Measurements from ENCODE around the gene PEX10. TPM values are rescaled to one million over a fixed set of nuclear protein-coding genes. Genes with fewer than 3 reads are reported as not detected.
A peak's percentile ranks its signal among the peaks of the same experiment; 100 is the strongest.

Gene PEX10
- total and polyA plus RNA-seq, 2 of the 8 experiments (the other 6 are each of a cell fraction or from before 2014, with no cell fraction given): 24.3 to 26.9 TPM

- no peak for TF ChIP-seq GABPA (IDR thresholded peaks at IDR 0.05; ENCODE audit: borderline replicate concordance, insufficient read depth, low read length)
- TF ChIP-seq GTF2F1 (IDR thresholded peaks at IDR 0.05; ENCODE audit: borderline replicate concordance, low read depth, low read length): no peak
- no peak for TF ChIP-seq PHF8 (conservative IDR thresholded peaks at IDR 0.05; ENCODE audit: low read depth, low read length)
- no peak for TF ChIP-seq TAF7 (optimal IDR thresholded peaks at IDR 0.05; ENCODE audit: borderline replicate concordance, low read depth, low read length)
- no peak for TF ChIP-seq RAD21 (IDR thresholded peaks at IDR 0.05 in 1 of 2, conservative IDR thresholded peaks at IDR 0.05 in 1 of 2; ENCODE audit: low read depth in 2 of 2, low read length in 2 of 2)
- no peak for TF ChIP-seq YY1 (IDR thresholded peaks at IDR 0.05; ENCODE audit: low read depth, low read length)
- TF ChIP-seq SRF (IDR thresholded peaks at IDR 0.05; ENCODE audit: low read depth, low read length): no peak
- TF ChIP-seq SP1 (IDR thresholded peaks at IDR 0.05; ENCODE audit: low read depth, low read length): no peak
Measured at GRCh38 chr1:2449636-2450454, 37.5 kb upstream of the PEX10 start.

More at GRCh38 chr1:2449636-2450454, 37.5 kb upstream of the PEX10 start:
- no peak overlapping the region for H3K4me2 ChIP-seq (ENCODE audit: insufficient read depth in 1 of 2, low read depth in 2 of 2, low read length in 2 of 2)
- no peak overlapping the region for H2AK5ac ChIP-seq (ENCODE audit: low read depth, low read length)
- POLR2A ChIA-PET (ENCODE audit: partially characterized antibody): interaction anchor here (0.6 kb wide), 1 partner anchor 1077 kb away, joined by 3 read pairs; no protein-coding TSS in a partner anchor
- H3K79me1 ChIP-seq (ENCODE audit: low read depth, low read length): no peaks in the 10 kb centered on the region
- H3K56ac ChIP-seq (replicated peaks; ENCODE audit: insufficient read length, low read depth, low read length): no peak overlapping the region
- peaks cover 0 to 4% of the 10 kb centered on the region in 2 experiments for H4K20me1 ChIP-seq (replicated peaks in 1 of 2; ENCODE audit: control insufficient read depth in 1 of 2, insufficient read depth in 2 of 2, low read length in 2 of 2)
- H3K4me1 ChIP-seq (replicated peaks in 1 of 4; ENCODE audit: control insufficient read depth in 3 of 4, insufficient read depth in 4 of 4, low read length in 3 of 4): peaks cover 0 to 21% (median 14%) of the 10 kb centered on the region in 4 experiments; a peak in 4 of 7 replicates
- no peak overlapping the region; the same call in 1 of the 2 replicates for H2BK5ac ChIP-seq (ENCODE audit: low read depth, low read length)
- no peak overlapping the region for H3K23ac ChIP-seq (ENCODE audit: insufficient read length)
- no peak overlapping the region for H3K27ac ChIP-seq (ENCODE audit: low read depth, low read length)
- no peak overlapping the region; the same call in 1 of the 2 replicates for H3K18ac ChIP-seq (ENCODE audit: extremely low read depth, low read length)
- H2AFZ ChIP-seq (ENCODE audit: low read length): no peak overlapping the region
- H3K4ac ChIP-seq (replicated peaks; ENCODE audit: insufficient read length, low read depth, low read length): peak overlapping the region; percentile 53
- H3K14ac ChIP-seq (ENCODE audit: insufficient read length): no peak overlapping the region
- CTCF ChIA-PET (ENCODE audit: partially characterized antibody): interaction anchor here (1.1 to 1.9 kb wide), 5 partner anchors 13 to 975 kb away, joined by 3 to 7 read pairs (median 5); no protein-coding TSS in a partner anchor
- peak overlapping the region; percentile 75; the same call in 1 of the 2 replicates for H2BK12ac ChIP-seq (ENCODE audit: low read depth, low read length)
- no peaks in the 10 kb centered on the region for H3K36me3 ChIP-seq (ENCODE audit: control insufficient read depth in 2 of 4, insufficient read depth in 4 of 4, low read length in 3 of 4)
- H3K4me3 ChIP-seq (ENCODE audit: extremely low read depth in 1 of 4, insufficient read depth in 2 of 4, low read depth in 3 of 4, low read length in 4 of 4): no peak overlapping the region
- H2BK15ac ChIP-seq (ENCODE audit: low read length): peak overlapping the region; percentile 18; the same call in 1 of the 2 replicates
- no peaks in the 10 kb centered on the region for H3K9me3 ChIP-seq (ENCODE audit: insufficient read depth in 2 of 2, low read depth in 1 of 2, low read length in 1 of 2)
- peak overlapping the region; percentile 48; the same call in 1 of the 2 replicates for H2BK20ac ChIP-seq (ENCODE audit: low read length)
- H3K79me2 ChIP-seq (ENCODE audit: control insufficient read depth in 1 of 2, insufficient read depth in 2 of 2, low read length in 2 of 2): no peaks in the 10 kb centered on the region
- peaks cover 0 to 5% (median 3%) of the 10 kb centered on the region in 4 experiments; a peak in 4 of 7 replicates for H3K27me3 ChIP-seq (replicated peaks in 1 of 4; ENCODE audit: control insufficient read depth in 3 of 4, extremely low read depth in 1 of 4, insufficient read depth in 3 of 4, low read length in 3 of 4)
- no peak overlapping the region for H4K5ac ChIP-seq (ENCODE audit: insufficient read length, low read depth, low read length)
- no peak overlapping the region for H4K8ac ChIP-seq (ENCODE audit: extremely low read depth, insufficient read depth, low read length)
- no peak for DNase-seq (ENCODE audit: low read depth in 1 of 2, low spot score in 2 of 2)
- no peak overlapping the region for H2BK120ac ChIP-seq (replicated peaks; ENCODE audit: low read depth, low read length)
- WGBS, 2 experiments (ENCODE audit: extremely low coverage in 1 of 2, insufficient coverage in 1 of 2, insufficient read length in 1 of 2, insufficient replicate concordance in 2 of 2, low coverage in 1 of 2, low lambda C conversion rate in 2 of 2, missing lambda C conversion rate in 1 of 2): 78% methylated on average over 22 of the region's 23 CpGs; no CpG with 5 or more reads in 1 of the 2 experiments
- H3K23me2 ChIP-seq (ENCODE audit: low read depth, low read length): no peaks in the 10 kb centered on the region
- no peak overlapping the region for H3K9ac ChIP-seq (replicated peaks in 1 of 4; ENCODE audit: extremely low read depth in 1 of 4, low read depth in 3 of 4, low read length in 3 of 4)
- no peak for FAIRE-seq
- no peak overlapping the region for H4K91ac ChIP-seq (replicated peaks; ENCODE audit: insufficient read length, low read length)

Data from H1 (cell line).